HG02981 (cell line): ENCODE measurements around the gene TLCD2.
"Not testable (repeated sequence)": the region's sequence is repeated elsewhere in the genome, so short reads cannot be mapped to it uniquely, and the experiment has no call there.

ENCODE experiments used
- ATAC-seq: cut with Tn5 transposase; IDR thresholded peaks from one replicate; pipeline ENCODE4 v1.9.1; 2021; ENCODE audit warnings: mild to moderate bottlenecking, moderate library complexity; ENCODE audit not compliant: unreplicated experiment

Gene TLCD2

GRCh38 chr17:1709971-1710806, at the start of gene TLCD2:
TLCD2 (minus strand) TSS chr17:1710377; CDS start chr17:1710242, 135 bp downstream.
- ATAC-seq: no peak

GRCh38 chr17:1759529-1759928, 49.4 kb upstream of the TLCD2 start:
- no peak for ATAC-seq

GRCh38 chr17:1758807-1759206, 48.6 kb upstream of the TLCD2 start:
- ATAC-seq: no peak

GRCh38 chr17:1755827-1756262, 45.7 kb upstream of the TLCD2 start:
- no peak for ATAC-seq

- ATAC-seq: no peak
Measured at GRCh38 chr17:1755252-1755826, 45.2 kb upstream of the TLCD2 start.

GRCh38 chr17:1754430-1755112, 44.4 kb upstream of the TLCD2 start:
- ATAC-seq: no peak

- ATAC-seq: no peak
Measured at GRCh38 chr17:1753767-1754429, 43.7 kb upstream of the TLCD2 start.

GRCh38 chr17:1752425-1753262, 42.5 kb upstream of the TLCD2 start:
- ATAC-seq: no peak

- ATAC-seq: no peak
Measured at GRCh38 chr17:1750628-1751027, 40.5 kb upstream of the TLCD2 start.

GRCh38 chr17:1746975-1747543, 36.9 kb upstream of the TLCD2 start:
- no peak for ATAC-seq

- no peak for ATAC-seq
Measured at GRCh38 chr17:1745513-1746020, 35.4 kb upstream of the TLCD2 start.

GRCh38 chr17:1744551-1745512, 34.7 kb upstream of the TLCD2 start:
- ATAC-seq: no peak

- ATAC-seq: no peak
Measured at GRCh38 chr17:1743088-1743439, 32.9 kb upstream of the TLCD2 start.

GRCh38 chr17:1742371-1743087, 32.4 kb upstream of the TLCD2 start, which contains the start of gene SERPINF2:
SERPINF2 (plus strand) TSS chr17:1742871; CDS start chr17:1744996, 2,125 bp downstream.
- no peak for ATAC-seq

GRCh38 chr17:1741899-1742298, 31.7 kb upstream of the TLCD2 start:
- not testable (repeated sequence) for ATAC-seq

GRCh38 chr17:1737531-1738291, 27.5 kb upstream of the TLCD2 start:
- ATAC-seq: no peak
